ENCODE measurements around the gene SPECC1. TPM values are rescaled to one million over a fixed set of nuclear protein-coding genes. Genes with fewer than 3 reads are reported as not detected.

SPECC1 gene
- total and polyA plus RNA-seq, 2 of the 4 experiments (the other 2 are of a cell fraction), result 16.9 to 26.2 TPM

GRCh38 chr17:20067711-20068110, 58.6 kb downstream of the SPECC1 start:
- WGBS, 2 experiments (ENCODE audit: extremely low coverage in 2 of 2, insufficient read length in 1 of 2), result no CpG with 5 or more reads among the region's 4 CpGs
- no peak overlapping the region for H3K23ac ChIP-seq (ENCODE audit: low read depth, low read length)
- no peak overlapping the region for H3K4ac ChIP-seq (ENCODE audit: low read depth, low read length)
- no peaks in the 10 kb centered on the region for H4K20me1 ChIP-seq (ENCODE audit: insufficient read depth, low read length)
- dilution Hi-C loops (cut with HindIII; ENCODE audit: low sequenced_read_pairs, unreplicated experiment) (no loop called here), intact Hi-C loops (cut with micrococcal nuclease) (no loop called here), in situ Hi-C loops (cut with MboI; ENCODE audit: low sequenced_read_pairs) (no loop called here)
- H3K9me3 ChIP-seq (ENCODE audit: control insufficient read depth, insufficient read depth, low read length), result no peaks in the 10 kb centered on the region
- no peak overlapping the region for H3K56ac ChIP-seq (ENCODE audit: extremely low read depth, insufficient read depth, low read length)
- H2AK9ac ChIP-seq (replicated peaks; ENCODE audit: low read depth, low read length, poor library complexity), result no peak overlapping the region
- no peaks in the 10 kb centered on the region for H3K36me3 ChIP-seq (ENCODE audit: control insufficient read depth, insufficient read depth, low read length)
- no peak overlapping the region for H3K27ac ChIP-seq (ENCODE audit: insufficient read depth, low read length)
- H4K91ac ChIP-seq (ENCODE audit: insufficient read depth, low read depth, low read length), result no peak overlapping the region
- ATAC-seq (ENCODE audit: low read depth), result no peak
- H2AK5ac ChIP-seq (ENCODE audit: low read depth, low read length), result no peak overlapping the region
- no peak overlapping the region for H4K5ac ChIP-seq (ENCODE audit: low read depth, low read length)
- H3K9ac ChIP-seq (ENCODE audit: low read depth, low read length), result no peak overlapping the region
- ChIA-PET CTCF (no interaction called here), POLR2A (ENCODE audit: unreplicated experiment) (no interaction called here)
- H3K4me3 ChIP-seq (ENCODE audit: insufficient read depth, low read depth, low read length), result no peak overlapping the region
- no peak overlapping the region for H3K18ac ChIP-seq (ENCODE audit: low read depth, low read length)
- H3K4me2 ChIP-seq (ENCODE audit: low read depth, low read length), result no peak overlapping the region
- H3K27me3 ChIP-seq (ENCODE audit: control insufficient read depth, insufficient read depth, low read length), result peaks cover 4% of the 10 kb centered on the region; the same call in 1 of the 2 replicates
- peaks cover 4% of the 10 kb centered on the region; the same call in 1 of the 2 replicates for H3K9me1 ChIP-seq (ENCODE audit: insufficient read depth, low read length)
- H3K14ac ChIP-seq (replicated peaks; ENCODE audit: low read depth, low read length), result no peak overlapping the region
- no peak overlapping the region for H4K8ac ChIP-seq (ENCODE audit: low read depth in 2 of 2, low read length in 2 of 2)
- no peak for DNase-seq
- BruUV-seq (replicated peaks), result no TSS peak
- H2BK20ac ChIP-seq (ENCODE audit: low read depth, low read length), result no peak overlapping the region
- H2BK120ac ChIP-seq (ENCODE audit: low read depth, low read length), result no peak overlapping the region
- no peak overlapping the region for H2AFZ ChIP-seq (replicated peaks; ENCODE audit: low read length, poor library complexity)
- H3K4me1 ChIP-seq (ENCODE audit: control insufficient read depth, insufficient read depth, low read length), result peaks cover 7% of the 10 kb centered on the region
- no peaks in the 10 kb centered on the region for H3K79me1 ChIP-seq (ENCODE audit: low read depth in 1 of 2, low read length in 2 of 2)
- H2BK5ac ChIP-seq (ENCODE audit: low read depth, low read length, poor library complexity, severe bottlenecking), result no peak overlapping the region
- TF ChIP-seq ELK1 (IDR thresholded peaks at IDR 0.05; ENCODE audit: borderline replicate concordance, low read depth, low read length), result no peak
- no peak overlapping the region for H2BK15ac ChIP-seq (ENCODE audit: low read depth, low read length)

Data from IMR-90 (cell line).